B cell (primary cell): ENCODE results near the gene KRTAP15-1.

Source experiments
- CTCF ChIP-seq: fragments of 200-600 bp; IDR thresholded peaks from one replicate; pipeline ENCODE4 v1.8.0; 2022; ENCODE audit warnings: antibody characterized with exemption, mild to moderate bottlenecking
- EZH2 ChIP-seq: IDR thresholded peaks from 2 replicates; pipeline ENCODE4 v1.6.1; 2012; ENCODE audit warnings: borderline replicate concordance, low read depth, mild to moderate bottlenecking, moderate library complexity, low read length; ENCODE audit not compliant: insufficient read depth, poor library complexity, severe bottlenecking

- no peak for TF ChIP-seq CTCF
- no peak for TF ChIP-seq EZH2
Measured at GRCh38 chr21:30479259-30479658, 39.2 kb downstream of the KRTAP15-1 start.
